ENCODE data around the gene ARL2.
"Not testable (repeated sequence)": the region's sequence is repeated elsewhere in the genome, so short reads cannot be mapped to it uniquely, and the experiment has no call there.

Gene ARL2

DNA sequence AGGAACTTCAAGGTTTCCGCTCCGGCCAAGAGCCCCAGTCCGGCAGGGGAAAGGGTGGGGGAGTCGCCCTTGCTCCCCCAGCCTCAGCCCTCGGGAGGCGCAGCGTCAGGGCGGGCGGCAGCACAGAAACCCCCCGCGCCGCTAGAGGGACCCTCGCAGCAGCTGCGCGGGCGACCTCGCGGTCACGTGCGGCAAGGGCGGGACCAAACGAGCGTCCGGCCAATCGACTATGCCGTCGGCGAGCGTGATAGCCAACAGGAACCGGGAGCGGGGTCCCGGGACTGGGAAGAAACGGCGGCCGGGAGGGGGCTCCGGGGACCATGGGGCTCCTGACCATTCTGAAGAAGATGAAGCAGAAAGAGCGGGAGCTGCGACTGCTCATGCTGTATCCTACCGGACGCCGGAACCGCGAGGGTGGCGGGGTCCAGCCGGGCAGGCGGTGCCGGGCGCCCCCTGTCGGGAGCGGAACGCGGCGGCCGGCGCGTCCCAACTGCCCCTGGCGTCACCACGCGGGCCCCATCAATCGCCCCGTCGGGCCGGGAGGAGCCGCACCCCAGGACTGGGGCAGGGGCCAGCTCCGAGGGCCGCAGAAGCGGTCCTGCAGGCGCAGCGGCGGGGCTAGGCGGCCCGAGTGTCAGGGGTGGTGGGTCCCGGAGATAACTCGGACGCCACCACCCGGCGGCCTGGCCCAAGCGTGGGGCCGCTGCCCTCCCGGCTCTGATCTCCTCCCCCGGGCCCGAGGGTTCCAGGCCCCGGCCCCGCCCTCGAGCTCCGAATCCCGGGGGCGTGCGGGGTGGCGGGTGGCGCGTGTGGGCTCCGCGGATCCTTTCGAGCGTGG is at the start of gene ARL2:
Gene ARL2, plus strand, starts transcription at position 273 of the 838 bp plus-strand sequence. Its CDS starts 48 bp downstream, at position 321.
- in situ Hi-C loops (cut with HindIII; ENCODE audit: low pct_unique_long_range_greater_than_20kb, low sequenced_read_pairs) = no loop called here
- no peak for TF ChIP-seq JUND (IDR thresholded peaks at IDR 0.05; ENCODE audit: low read depth)
- DNase-seq (ENCODE audit: low read depth in 1 of 2, low spot score in 1 of 2) = peak; percentile 91 to 97

DNA sequence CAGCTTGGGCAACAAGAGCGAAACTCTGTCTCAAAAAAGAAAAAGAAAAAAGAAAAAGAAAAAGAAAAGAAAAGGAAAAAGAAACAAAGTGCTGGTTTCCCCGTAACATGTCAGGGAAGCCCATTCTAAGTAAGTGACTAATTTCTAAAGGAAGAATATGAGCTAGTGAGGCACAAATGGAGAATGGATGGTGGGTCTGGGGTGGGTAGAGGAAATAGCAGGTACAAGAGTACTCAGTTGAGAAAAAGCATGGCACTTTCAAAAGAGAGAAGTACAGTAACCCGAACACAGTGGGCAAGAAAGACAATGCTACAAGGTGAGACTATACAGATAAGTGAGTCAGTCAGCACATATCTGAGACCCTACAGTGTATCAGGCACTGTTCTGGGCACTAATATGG is 46.6 kb upstream of the ARL2 start:
- DNase-seq (ENCODE audit: low read depth in 1 of 2, low spot score in 1 of 2) = no peak
- no peak for TF ChIP-seq JUND (IDR thresholded peaks at IDR 0.05; ENCODE audit: low read depth)
- in situ Hi-C loops (cut with HindIII; ENCODE audit: low pct_unique_long_range_greater_than_20kb, low sequenced_read_pairs) = no loop called here

DNA sequence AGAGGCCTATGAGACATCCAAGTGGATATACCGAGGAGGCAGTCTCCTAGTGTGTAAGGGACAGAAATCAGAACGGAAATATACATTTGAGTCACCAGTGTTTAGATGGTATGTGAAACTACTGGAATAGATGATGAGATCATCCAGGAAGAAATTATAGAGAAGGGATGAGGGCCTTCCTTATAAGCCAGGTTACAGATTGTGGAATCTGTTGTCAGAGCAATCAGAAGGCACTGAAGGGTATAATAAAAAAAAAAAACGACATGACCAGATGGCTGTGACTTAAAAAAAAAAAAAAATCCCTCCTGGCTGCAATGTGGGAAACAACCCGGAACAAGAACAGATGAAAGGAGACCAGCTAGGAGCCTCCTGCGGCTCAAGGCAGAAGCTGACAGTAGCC is 44.8 kb upstream of the ARL2 start:
- in situ Hi-C loops (cut with HindIII; ENCODE audit: low pct_unique_long_range_greater_than_20kb, low sequenced_read_pairs) = no loop called here
- no peak for TF ChIP-seq JUND (IDR thresholded peaks at IDR 0.05; ENCODE audit: low read depth)
- DNase-seq (ENCODE audit: low read depth in 1 of 2, low spot score in 1 of 2) = no peak

DNA sequence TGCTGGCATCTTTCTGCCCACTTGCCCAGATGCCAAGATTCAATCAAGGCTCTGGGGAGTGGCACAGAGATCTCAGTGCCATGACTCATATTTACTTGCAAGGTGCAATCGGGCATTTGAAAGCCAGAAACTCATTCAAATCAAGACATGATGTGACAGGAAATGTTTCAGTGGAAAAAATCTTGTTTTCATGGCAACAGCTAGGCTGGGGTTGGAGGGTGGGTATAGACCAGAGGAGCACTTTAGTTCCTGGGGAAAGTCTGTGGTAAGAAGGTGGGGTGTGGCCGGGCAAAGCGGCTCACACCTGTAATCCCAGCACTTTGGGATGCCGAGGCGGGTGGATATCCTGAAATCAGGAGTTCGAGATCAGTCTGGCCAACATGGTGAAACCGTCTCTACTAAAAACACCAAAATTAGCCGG is 43.2 kb upstream of the ARL2 start:
- DNase-seq (ENCODE audit: low read depth in 1 of 2, low spot score in 1 of 2) = no peak
- in situ Hi-C loops (cut with HindIII; ENCODE audit: low pct_unique_long_range_greater_than_20kb, low sequenced_read_pairs) = no loop called here
- TF ChIP-seq JUND (IDR thresholded peaks at IDR 0.05; ENCODE audit: low read depth) = no peak

DNA sequence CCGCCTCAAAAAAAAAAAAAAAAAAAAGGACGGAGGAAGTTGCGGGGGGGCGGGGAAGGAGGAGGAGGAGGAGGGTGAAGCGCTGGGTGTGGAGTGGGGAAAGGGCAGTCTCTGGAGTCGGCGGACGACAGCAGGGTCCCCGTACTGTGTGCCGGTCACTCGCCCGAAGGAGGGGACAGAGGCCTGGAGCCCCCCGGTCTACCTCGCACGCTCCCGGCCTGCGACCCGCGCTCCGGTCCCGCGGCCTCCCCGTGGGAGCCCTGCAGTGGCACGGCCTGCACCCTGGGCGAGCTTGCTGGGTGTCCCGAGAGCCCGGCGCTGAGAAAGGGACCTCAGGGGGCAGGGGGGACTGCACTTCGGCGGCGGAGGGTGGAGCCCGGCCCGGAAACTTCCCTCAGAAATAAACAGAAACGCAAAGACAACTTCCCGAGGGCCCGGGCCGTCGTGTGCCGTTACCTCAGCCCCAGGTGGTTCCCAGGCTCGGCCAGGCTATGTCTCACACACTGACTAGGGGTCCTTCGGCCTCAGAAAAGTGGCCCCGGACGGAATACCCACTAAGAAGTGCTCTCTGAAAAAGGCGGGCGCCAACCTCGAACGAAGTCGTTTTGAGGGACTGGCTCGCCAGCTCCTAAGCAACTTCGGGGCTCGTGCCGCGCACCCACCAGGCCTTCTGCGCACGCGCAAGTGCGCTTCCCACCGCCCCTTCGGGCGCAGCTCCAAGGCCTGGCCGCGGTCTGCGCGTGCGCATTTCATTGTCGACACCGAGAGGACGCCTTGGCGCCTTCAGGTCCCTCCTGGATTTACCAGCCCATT is 42.3 kb upstream of the ARL2 start, which contains the start of gene MAJIN:
Gene MAJIN, minus strand, starts transcription at position 688 of the 813 bp plus-strand sequence. CDS start 12,703 bp downstream, outside the sequence.
- TF ChIP-seq JUND (IDR thresholded peaks at IDR 0.05; ENCODE audit: low read depth) = no peak
- in situ Hi-C loops (cut with HindIII; ENCODE audit: low pct_unique_long_range_greater_than_20kb, low sequenced_read_pairs) = no loop called here
- no peak for DNase-seq (ENCODE audit: low read depth in 1 of 2, low spot score in 1 of 2)

DNA sequence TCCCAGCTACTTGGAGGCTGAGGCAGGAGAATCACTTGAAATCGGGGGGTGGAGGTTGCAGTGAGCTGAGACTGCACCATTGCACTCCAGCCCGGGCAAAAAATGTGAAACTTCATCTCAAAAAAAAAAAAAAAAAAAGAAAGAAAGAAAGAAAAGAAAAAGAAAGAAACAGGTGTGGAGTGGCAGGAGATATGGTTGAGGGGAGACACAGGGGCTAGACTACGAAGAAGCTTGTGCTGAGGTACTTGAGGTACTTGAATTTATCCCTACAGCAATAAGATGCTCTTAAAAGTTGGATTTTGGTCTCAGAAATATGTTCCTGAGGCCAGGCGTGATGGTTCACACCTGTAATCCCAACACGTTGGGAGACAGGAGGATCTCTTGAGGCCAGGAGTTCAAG is 39.8 kb upstream of the ARL2 start:
- in situ Hi-C loops (cut with HindIII; ENCODE audit: low pct_unique_long_range_greater_than_20kb, low sequenced_read_pairs) = no loop called here
- no peak for TF ChIP-seq JUND (IDR thresholded peaks at IDR 0.05; ENCODE audit: low read depth)
- no peak for DNase-seq (ENCODE audit: low read depth in 1 of 2, low spot score in 1 of 2)

DNA sequence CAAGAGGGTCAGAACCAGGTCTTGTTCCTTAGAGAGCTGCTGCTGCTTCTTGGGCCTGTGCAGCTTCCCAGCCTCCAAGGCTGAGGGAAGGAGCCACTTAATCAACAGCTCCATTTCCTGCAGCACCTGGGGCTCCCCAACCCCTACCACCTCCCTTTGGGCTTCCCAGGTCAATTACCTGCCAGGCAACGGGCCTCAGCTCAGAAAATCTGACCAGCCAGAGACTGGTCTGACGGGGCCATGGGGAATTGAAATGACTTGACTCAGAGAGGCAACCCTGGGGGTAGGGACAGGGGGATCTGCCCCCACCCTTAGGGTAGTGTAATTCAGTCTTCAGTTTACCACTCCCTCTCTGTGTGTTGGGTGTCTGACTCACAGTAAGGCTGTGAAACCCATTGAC is 37.3 kb upstream of the ARL2 start:
- in situ Hi-C loops (cut with HindIII; ENCODE audit: low pct_unique_long_range_greater_than_20kb, low sequenced_read_pairs) = no loop called here
- TF ChIP-seq JUND (IDR thresholded peaks at IDR 0.05; ENCODE audit: low read depth) = no peak
- DNase-seq (ENCODE audit: low read depth in 1 of 2, low spot score in 1 of 2) = no peak

DNA sequence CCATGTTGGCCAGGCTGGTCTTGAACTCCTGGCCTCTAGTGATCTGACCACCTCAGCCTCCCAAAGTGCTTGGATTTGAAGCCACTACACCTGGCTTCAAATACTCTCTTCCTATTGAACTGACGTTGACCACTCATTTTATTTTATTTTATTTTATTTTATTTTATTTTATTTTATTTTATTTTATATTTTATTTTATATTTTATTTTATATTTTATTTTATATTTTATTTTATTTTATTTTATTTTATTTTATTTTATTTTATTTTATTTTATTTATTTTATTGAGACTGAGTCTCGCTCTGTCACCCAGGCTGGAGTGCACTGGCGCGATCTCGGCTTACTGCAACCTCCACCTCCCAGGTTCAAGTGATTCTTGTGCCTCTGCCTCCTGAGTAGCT is 30.6 kb upstream of the ARL2 start:
- in situ Hi-C loops (cut with HindIII; ENCODE audit: low pct_unique_long_range_greater_than_20kb, low sequenced_read_pairs); DNase-seq (ENCODE audit: low read depth in 1 of 2, low spot score in 1 of 2): not testable (repeated sequence)

DNA sequence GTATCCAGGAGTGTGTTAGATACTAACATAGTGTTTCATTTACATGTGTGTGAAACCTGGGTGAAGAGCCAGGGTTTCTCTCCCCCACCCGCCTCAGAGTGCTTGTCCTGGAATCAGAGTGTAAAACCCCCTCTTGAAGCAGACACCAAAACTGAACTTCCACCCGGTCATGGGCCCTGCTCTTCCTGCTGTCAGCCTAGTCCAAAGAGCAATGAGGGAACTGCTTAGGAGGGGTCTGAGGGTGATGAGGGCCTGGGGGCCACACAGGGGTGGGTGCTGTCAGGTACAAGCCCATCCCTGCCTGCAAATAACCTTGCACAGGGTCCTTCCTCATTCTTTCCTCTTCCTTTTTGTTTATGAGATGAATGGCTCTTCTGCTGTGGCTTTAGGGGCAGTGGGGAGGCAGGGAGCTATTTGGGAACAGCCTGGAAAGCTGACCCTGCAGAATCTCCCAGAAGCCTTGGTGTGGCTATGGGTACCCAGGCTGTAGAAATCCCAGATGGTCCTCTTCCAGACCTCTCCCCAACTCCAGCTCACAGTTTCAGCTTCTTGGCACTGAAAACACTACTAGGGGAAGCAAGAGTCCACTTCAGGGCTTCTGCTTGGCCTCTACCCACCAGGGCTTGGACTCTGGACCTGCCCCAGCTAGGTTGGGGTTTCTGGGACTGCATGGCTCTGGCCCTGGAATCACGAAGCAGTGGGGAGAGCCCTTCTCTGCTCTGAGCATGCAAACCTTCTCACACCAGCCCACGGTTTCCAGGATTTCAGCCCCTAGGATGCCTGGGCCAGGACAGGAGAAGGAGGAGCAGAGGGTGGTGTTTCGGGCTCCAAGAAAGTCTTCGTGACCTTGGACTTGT is 25.7 kb upstream of the ARL2 start:
- no peak for DNase-seq (ENCODE audit: low read depth in 1 of 2, low spot score in 1 of 2)
- TF ChIP-seq JUND (IDR thresholded peaks at IDR 0.05; ENCODE audit: low read depth) = no peak
- in situ Hi-C loops (cut with HindIII; ENCODE audit: low pct_unique_long_range_greater_than_20kb, low sequenced_read_pairs) = no loop called here

DNA sequence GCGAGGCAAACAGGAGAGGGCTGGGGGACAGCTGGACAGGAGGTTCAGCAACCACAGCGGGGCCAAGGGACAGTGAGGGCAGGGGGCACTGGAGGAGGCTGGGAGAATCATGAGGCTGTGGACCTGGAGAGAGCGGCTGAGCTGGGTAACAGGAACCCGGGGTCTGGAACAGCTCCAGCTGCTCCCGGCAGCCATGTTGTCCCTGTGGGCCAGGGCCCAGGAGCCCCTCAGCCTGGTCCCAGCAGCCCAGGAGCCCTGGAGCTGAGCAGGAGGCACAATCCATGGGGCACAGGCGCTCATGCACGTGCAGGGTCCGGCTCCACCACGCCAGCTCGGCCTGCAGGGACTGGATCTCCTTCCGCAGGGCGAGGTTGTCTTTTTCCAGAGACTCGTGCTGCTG is 24.5 kb upstream of the ARL2 start:
- no peak for TF ChIP-seq JUND (IDR thresholded peaks at IDR 0.05; ENCODE audit: low read depth)
- in situ Hi-C loops (cut with HindIII; ENCODE audit: low pct_unique_long_range_greater_than_20kb, low sequenced_read_pairs) = no loop called here
- no peak for DNase-seq (ENCODE audit: low read depth in 1 of 2, low spot score in 1 of 2)

DNA sequence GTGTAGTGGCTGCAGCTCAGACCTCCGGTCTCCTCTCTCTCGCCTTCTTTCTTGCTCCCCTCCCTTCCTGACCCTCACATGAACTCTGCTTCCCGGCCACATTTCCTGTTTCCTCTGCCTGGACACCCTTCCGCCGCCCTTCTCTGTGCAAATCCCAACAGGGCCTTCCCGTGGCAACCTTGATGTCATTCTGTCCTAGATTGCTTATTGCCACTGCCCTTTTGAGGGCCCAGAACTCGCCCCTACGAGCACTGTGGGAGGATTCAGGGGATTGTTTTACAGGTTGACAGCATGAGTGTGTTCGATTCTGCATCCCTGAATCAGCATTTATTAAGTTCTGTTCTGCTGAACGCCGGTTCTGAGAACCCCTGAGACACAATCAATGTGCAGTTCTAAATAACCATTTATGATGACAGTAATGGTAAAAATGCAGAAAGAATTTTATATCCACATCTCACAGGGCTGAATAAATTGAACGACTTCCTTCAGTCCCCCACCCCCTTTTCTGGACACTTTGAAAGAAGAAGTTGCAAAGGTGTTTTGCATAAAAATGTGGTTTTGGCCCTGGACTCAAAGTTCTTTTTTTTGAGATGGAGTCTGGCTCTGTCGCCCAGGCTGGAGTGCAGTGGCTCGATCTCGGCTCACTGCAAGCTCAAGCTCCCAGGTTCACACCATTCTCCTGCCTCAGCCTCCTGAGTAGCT is 23.6 kb upstream of the ARL2 start:
- no peak for TF ChIP-seq JUND (IDR thresholded peaks at IDR 0.05; ENCODE audit: low read depth)
- no peak for DNase-seq (ENCODE audit: low read depth in 1 of 2, low spot score in 1 of 2)
- in situ Hi-C loops (cut with HindIII; ENCODE audit: low pct_unique_long_range_greater_than_20kb, low sequenced_read_pairs) = no loop called here

DNA sequence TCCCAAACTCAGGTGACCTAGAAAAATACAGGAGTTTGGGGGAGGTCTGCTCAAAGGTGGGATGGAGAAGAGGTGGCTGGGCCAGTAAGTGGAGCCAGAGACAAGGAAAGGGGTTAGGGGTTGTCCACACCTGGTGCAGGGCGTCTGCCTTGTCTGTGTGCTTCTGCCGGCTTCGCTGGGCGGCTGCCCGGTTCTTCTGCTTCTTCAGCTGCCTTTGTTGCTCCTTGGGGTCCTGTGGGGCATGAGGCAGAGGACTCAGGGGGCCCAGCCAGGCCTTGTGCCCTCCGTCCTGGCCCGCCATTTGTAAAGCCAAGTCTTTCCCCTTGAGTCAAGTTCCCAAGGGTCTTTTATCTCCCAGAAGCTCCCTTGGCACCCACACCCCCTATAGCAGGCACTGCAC is 19.6 kb upstream of the ARL2 start:
- DNase-seq (ENCODE audit: low read depth in 1 of 2, low spot score in 1 of 2) = no peak
- in situ Hi-C loops (cut with HindIII; ENCODE audit: low pct_unique_long_range_greater_than_20kb, low sequenced_read_pairs) = no loop called here
- TF ChIP-seq JUND (IDR thresholded peaks at IDR 0.05; ENCODE audit: low read depth) = no peak
